ENCODE data around the gene MT1A.

Gene MT1A

DNA sequence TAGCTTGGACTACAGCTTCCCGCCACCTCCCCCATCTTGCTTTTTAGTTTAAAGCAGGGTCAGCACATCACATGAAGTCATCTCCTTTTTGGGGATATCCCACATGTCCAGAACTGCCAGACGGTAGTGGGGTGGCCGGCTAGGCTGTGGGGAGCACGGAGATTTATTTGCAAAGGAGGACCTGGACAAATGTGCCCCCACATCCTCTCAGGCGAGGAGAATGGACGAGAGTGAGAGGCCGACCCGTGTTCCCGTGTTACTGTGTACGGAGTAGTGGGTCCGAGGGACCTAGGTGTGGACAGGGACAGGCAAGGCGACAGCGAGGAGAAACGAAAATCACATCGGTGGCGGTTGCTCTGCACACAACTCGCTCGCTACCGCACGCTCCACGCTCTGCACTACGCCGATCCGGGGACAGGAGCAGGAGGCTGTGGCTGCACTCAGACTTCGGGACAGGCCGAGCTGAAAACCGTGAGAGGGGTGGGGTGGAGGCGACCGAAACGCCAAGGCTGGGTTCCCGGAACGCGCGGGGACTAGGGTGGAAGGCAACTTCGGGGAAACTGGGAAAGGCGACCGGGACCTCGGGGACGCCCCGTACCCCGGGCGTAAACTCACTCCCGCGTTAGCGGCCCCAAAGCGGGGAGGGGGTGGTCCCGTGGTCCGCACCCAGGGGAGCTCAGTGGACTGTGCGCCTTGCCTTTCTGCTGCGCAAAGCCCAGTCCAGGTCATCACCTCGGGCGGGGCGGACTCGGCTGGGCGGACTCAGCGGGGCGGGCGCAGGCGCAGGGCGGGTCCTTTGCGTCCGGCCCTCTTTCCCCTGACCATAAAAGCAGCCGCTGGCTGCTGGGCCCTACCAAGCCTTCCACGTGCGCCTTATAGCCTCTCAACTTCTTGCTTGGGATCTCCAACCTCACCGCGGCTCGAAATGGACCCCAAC is at the start of gene MT1A:
Gene MT1A (plus strand): TSS at position 853 of the 937 bp plus-strand sequence. CDS start 73 bp downstream, at position 926.
- DNase-seq (ENCODE audit: low read depth) = no peak
- TF ChIP-seq, protein P1, sequence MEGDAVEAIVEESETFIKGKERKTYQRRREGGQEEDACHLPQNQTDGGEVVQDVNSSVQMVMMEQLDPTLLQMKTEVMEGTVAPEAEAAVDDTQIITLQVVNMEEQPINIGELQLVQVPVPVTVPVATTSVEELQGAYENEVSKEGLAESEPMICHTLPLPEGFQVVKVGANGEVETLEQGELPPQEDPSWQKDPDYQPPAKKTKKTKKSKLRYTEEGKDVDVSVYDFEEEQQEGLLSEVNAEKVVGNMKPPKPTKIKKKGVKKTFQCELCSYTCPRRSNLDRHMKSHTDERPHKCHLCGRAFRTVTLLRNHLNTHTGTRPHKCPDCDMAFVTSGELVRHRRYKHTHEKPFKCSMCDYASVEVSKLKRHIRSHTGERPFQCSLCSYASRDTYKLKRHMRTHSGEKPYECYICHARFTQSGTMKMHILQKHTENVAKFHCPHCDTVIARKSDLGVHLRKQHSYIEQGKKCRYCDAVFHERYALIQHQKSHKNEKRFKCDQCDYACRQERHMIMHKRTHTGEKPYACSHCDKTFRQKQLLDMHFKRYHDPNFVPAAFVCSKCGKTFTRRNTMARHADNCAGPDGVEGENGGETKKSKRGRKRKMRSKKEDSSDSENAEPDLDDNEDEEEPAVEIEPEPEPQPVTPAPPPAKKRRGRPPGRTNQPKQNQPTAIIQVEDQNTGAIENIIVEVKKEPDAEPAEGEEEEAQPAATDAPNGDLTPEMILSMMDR (IDR thresholded peaks at IDR 0.05; ENCODE audit: control insufficient read depth, extremely low read depth, insufficient read depth) = no peak
- no peak within 1 kb of the TSS for H3K4me3 ChIP-seq (ENCODE audit: low read depth, low read length)

DNA sequence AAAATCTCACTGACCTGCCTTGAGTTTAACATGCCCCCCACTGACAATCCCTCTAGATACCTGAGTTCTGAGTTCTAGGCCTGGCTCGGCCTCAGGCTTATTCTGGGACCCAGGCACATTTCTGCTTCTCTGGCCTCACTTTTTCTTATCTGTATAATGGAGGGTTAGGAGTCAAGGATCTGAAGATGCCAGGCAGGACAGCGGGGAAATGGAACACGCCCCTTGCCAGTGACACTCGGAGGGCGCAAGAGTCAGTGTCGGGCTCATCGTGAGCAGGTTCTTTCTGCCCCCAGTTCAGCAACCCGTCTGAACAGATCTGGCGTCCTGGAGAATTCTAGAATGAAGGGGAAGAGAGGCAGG is 49.7 kb upstream of the MT1A start:
- H3K4me3 ChIP-seq (ENCODE audit: low read depth, low read length) = peak overlapping the region; percentile 36
- TF ChIP-seq, protein P1 (IDR thresholded peaks at IDR 0.05; ENCODE audit: control insufficient read depth, extremely low read depth, insufficient read depth) = no peak
- no peak for DNase-seq (ENCODE audit: low read depth)

DNA sequence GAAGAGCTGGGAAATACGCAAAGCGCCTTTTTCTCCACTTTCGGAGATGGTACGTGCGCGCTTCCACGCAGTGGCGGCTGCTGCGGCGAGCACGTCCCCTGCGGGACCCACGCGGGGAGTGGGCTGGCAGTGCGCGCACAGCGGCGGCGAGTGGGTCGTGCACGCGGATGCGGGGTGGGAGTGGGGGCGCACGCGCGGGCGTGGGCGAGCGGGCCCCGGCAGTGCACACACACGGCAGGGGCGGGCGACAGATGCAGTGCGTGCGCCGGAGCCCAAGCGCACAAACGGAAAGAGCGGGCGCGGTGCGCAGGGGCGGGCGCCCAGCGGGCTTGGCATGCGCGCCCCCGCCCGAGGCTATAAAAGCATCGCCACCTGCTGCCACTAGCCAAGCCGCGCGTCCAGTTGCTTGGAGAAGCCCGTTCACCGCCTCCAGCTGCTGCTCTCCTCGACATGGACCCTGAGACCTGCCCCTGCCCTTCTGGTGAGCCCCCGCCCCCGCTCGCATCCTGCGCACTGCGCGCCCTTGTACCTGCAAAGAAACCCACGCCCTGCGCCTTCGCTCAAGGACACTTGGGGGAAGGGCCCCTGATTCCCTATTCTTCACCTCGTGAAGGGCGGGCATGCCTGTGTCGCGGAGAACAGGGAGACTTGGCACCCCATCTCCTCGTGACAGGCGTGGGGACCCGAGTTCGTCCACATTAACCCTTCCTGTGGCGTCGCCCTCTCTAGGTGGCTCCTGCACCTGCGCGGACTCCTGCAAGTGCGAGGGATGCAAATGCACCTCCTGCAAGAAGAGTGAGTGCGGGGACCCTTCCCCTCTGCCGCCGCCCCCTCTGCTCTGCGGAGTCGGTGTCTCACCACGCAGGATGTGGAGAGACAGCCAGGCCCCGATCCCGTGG is 49.1 kb upstream of the MT1A start, which contains the start of gene MT3:
Gene MT3 (plus strand): TSS at position 388 of the 899 bp plus-strand sequence. CDS start 63 bp downstream, at position 451.
- no peak for DNase-seq (ENCODE audit: low read depth)
- TF ChIP-seq, protein P1 (IDR thresholded peaks at IDR 0.05; ENCODE audit: control insufficient read depth, extremely low read depth, insufficient read depth) = peak; percentile 22
- H3K4me3 ChIP-seq (ENCODE audit: low read depth, low read length) = peak within 1 kb of the TSS; percentile 36

DNA sequence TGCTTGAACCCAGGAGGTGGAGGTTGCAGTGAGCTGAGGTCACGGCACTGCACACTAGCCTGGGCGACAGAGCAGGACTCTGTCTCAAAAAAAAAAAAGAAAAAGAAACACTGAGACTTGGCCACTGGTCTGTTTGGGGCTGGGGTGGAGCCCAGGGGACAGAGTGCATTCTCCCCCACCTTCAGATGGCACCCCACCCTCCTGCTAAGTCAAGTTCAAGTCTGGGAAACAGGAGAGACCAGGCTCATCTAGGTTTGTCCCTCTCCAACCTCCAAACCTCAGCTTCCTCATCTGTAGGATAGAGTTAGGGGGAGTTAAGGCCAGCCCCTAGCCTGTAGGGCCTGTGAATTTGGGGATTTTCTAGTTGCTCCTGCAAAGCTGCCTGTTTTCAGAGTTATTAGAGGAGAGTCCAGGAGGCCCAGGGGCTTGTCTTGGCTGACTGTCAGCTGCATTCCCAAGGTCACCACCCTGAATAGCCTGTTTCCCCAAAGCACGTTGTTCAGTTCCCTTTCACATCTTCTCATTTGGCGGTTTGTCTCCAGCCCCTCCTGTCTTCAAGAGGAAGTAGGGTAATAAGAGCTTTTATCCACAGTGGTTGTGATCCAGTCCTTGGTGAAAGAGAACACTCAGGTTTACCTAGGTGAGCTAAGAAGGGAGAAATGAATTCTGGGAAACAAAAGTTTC is 46.9 kb upstream of the MT1A start:
- TF ChIP-seq, protein P1 (IDR thresholded peaks at IDR 0.05; ENCODE audit: control insufficient read depth, extremely low read depth, insufficient read depth) = no peak
- H3K4me3 ChIP-seq (ENCODE audit: low read depth, low read length) = no peak overlapping the region
- no peak for DNase-seq (ENCODE audit: low read depth)

DNA sequence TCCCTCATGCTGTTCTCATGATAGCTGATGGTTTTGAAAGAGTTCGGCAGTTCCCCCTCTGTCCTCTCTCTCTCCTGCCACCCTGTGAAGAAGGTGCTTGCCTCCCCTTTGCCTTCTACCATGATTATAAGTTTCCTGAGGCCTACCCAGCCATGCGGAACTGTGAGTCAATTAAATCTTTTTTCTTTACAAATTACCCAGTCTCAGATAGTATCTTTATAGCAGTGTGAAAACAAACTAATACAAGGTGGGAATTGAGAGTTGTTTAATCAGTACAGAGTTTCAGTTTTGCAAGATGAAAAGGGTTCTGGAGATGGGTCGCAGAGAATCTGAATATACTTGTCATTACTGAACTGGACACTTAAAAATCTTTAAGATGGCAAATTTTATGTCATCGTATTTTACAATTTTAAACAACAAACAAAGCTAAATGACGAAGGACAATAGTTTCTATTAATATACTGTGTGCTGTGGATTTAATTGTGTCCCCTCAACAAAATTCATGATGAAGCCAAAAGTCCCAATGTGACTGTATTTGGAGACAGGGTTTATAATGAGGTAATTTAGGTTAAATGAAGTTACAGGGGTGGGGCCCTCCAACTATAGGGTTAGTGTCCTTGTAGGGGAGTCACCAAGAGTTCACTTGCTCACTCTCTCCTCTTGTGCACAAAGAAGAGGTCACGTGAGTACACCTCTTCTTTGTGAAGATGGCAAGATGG is 44.7 kb upstream of the MT1A start:
- no peak overlapping the region for H3K4me3 ChIP-seq (ENCODE audit: low read depth, low read length)
- TF ChIP-seq, protein P1 (IDR thresholded peaks at IDR 0.05; ENCODE audit: control insufficient read depth, extremely low read depth, insufficient read depth) = no peak
- no peak for DNase-seq (ENCODE audit: low read depth)

DNA sequence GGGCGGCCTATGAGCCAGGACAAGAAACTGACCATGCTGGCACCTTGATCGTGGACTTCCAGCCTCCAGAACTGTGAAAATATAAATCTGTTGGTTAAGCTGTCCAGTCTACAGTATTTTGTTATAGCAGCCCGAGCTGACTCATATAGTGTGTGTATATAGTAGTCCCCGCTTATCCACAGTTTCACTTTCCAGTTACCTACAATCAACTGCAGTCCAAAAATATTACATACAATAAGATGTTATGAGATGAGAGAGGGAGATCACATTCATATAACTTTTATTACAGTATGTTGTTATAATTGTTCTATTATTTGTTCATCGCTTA is 44.2 kb upstream of the MT1A start:
- no peak for DNase-seq (ENCODE audit: low read depth)
- TF ChIP-seq, protein P1 (IDR thresholded peaks at IDR 0.05; ENCODE audit: control insufficient read depth, extremely low read depth, insufficient read depth) = no peak

More for the DNA sequence above, 44.2 kb upstream of the MT1A start:
- H3K4me3 ChIP-seq (ENCODE audit: low read depth, low read length) = no peak overlapping the region

Data from LNCaP clone FGC (cell line).